Fibroblast of lung (primary cell): ENCODE results near the gene TDRD7. TPM values are rescaled to one million over a fixed set of nuclear protein-coding genes. Genes with fewer than 3 reads are reported as not detected.

ENCODE experiments used
- DNase-seq, 2 donors: peaks; one replicate each; pipeline versions ENCODE4 v3.0.0 to v3.0.0-alpha.2; 2010; ENCODE audit warnings: low read depth in 2 of 2
- H2AFZ ChIP-seq: 2 replicates; pipeline ENCODE4 v1.5.1; 2012; ENCODE audit warnings: low read length, control low read depth, inconsistent platforms
- H3K27ac ChIP-seq: 2 replicates; pipeline ENCODE4 v1.5.1; 2011; ENCODE audit warnings: low read length, control low read depth; ENCODE audit not compliant: insufficient read depth
- H3K27me3 ChIP-seq: 2 replicates; pipeline ENCODE4 v1.5.1; 2011; ENCODE audit warnings: mild to moderate bottlenecking, low read length; ENCODE audit not compliant: control insufficient read depth, insufficient read depth
- H3K36me3 ChIP-seq: 2 replicates; pipeline ENCODE4 v1.5.1; 2011; ENCODE audit warnings: low read length; ENCODE audit not compliant: control insufficient read depth, insufficient read depth
- H3K4me1 ChIP-seq: 2 replicates; pipeline ENCODE4 v1.5.1; 2011; ENCODE audit warnings: low read length; ENCODE audit not compliant: control insufficient read depth, insufficient read depth; ENCODE audit errors: extremely low read depth
- H3K4me2 ChIP-seq: 2 replicates; pipeline ENCODE4 v1.5.1; 2011; ENCODE audit warnings: low read length, control low read depth; ENCODE audit not compliant: insufficient read depth; ENCODE audit errors: extremely low read depth
- H3K4me3 ChIP-seq, 4 experiments: fragments of 200-600 bp in 1 of 4; sonication (generic) in 1 of 4; replicated peaks in 1 of 4; 2 replicates each; pipeline ENCODE4 v1.5.1; 2011 to 2016; ENCODE audit warnings: low read length in 4 of 4, low read depth in 3 of 4, mild to moderate bottlenecking in 3 of 4, control low read depth in 2 of 4, inconsistent platforms in 1 of 4, mixed read lengths in 1 of 4; ENCODE audit not compliant: insufficient read depth in 1 of 4; ENCODE audit errors: control extremely low read depth in 1 of 4
- H3K79me2 ChIP-seq: 2 replicates; pipeline ENCODE4 v1.5.1; 2012; ENCODE audit warnings: mild to moderate bottlenecking, low read length, inconsistent platforms; ENCODE audit not compliant: control insufficient read depth, insufficient read depth
- H3K9ac ChIP-seq: 2 replicates; pipeline ENCODE4 v1.5.1; 2011; ENCODE audit warnings: mild to moderate bottlenecking, low read length, control low read depth; ENCODE audit not compliant: insufficient read depth
- H3K9me3 ChIP-seq: 2 replicates; pipeline ENCODE4 v1.5.1; 2012; ENCODE audit warnings: low read depth, low read length; ENCODE audit not compliant: control insufficient read depth, insufficient read depth
- H4K20me1 ChIP-seq: 2 replicates; pipeline ENCODE4 v1.5.1; 2011; ENCODE audit warnings: low read length; ENCODE audit not compliant: control insufficient read depth, insufficient read depth; ENCODE audit errors: extremely low read depth
- CTCF ChIP-seq, 2 donors: IDR thresholded peaks in 1 of 2; conservative IDR thresholded peaks in 1 of 2; 1 replicate in 1 of 2; 2 replicates in 1 of 2; pipeline ENCODE4 v1.5.1; 2011 to 2012; ENCODE audit warnings: low read length in 2 of 2, control low read depth in 1 of 2, inconsistent platforms in 1 of 2, low read depth in 1 of 2, mild to moderate bottlenecking in 1 of 2
- EZH2 ChIP-seq: IDR thresholded peaks from 2 replicates; pipeline ENCODE4 v1.5.1; 2012; ENCODE audit warnings: low read length, control low read depth, mild to moderate bottlenecking; ENCODE audit errors: missing control alignments
- polyA plus RNA-seq, 2 donors: library from polyadenylated mRNA; depleted of rRNA in 1 of 2; stranded (reverse) in 1 of 2; unstranded in 1 of 2; fragments of >200 nt; gene quantifications; 2 replicates each; pipeline ENCODE4 v1.2.1, GENCODE V29; 2011 to 2012; ENCODE audit warnings: missing spikeins in 1 of 2
- total RNA-seq: library from RNA; depleted of rRNA; stranded (reverse); fragments of >200 nt; gene quantifications from 2 replicates; pipeline ENCODE4 v1.2.1, GENCODE V29; 2014

TDRD7 gene
- total and polyA plus RNA-seq, 2 donors (not counting 1 experiment from before 2014, with no cell fraction given): 9.8 to 14.7 TPM

GRCh38 chr9:97508852-97509251 is 97.0 kb downstream of the TDRD7 start:
- no peaks in the 10 kb centered on the region for H3K36me3 ChIP-seq
- TF ChIP-seq CTCF (conservative IDR thresholded peaks at IDR 0.05 in 1 of 2, IDR thresholded peaks at IDR 0.05 in 1 of 2; ENCODE audit: low read depth in 1 of 2, low read length in 2 of 2) (no peak), EZH2 (no peak)

GRCh38 chr9:97510797-97511654 is 99.1 kb downstream of the TDRD7 start:
- H3K79me2 ChIP-seq: no peaks in the 10 kb centered on the region
- no peak overlapping the region for H2AFZ ChIP-seq
- H3K4me3 ChIP-seq: no peak overlapping the region
- no peak for TF ChIP-seq EZH2
- TF ChIP-seq CTCF (conservative IDR thresholded peaks at IDR 0.05 in 1 of 2, IDR thresholded peaks at IDR 0.05 in 1 of 2; ENCODE audit: low read depth in 1 of 2, low read length in 2 of 2): no peak
- H3K4me2 ChIP-seq: no peak overlapping the region
- H3K9me3 ChIP-seq: no peaks in the 10 kb centered on the region
- peak; percentile 56 to 79 for DNase-seq
- H3K27ac ChIP-seq: no peak overlapping the region
- H3K9ac ChIP-seq: no peak overlapping the region
- no peaks in the 10 kb centered on the region for H3K4me1 ChIP-seq
- H4K20me1 ChIP-seq: no peaks in the 10 kb centered on the region
- no peaks in the 10 kb centered on the region for H3K27me3 ChIP-seq
- H3K36me3 ChIP-seq: no peaks in the 10 kb centered on the region

More at GRCh38 chr9:97508852-97509251, 97.0 kb downstream of the TDRD7 start:
- Histone ChIP-seq H3K9ac (no peak overlapping the region), H3K79me2 (no peaks in the 10 kb centered on the region), H3K9me3 (no peaks in the 10 kb centered on the region), H3K27me3 (peaks cover 5% of the 10 kb centered on the region), H3K4me2 (no peak overlapping the region), H4K20me1 (no peaks in the 10 kb centered on the region), H3K4me3 (no peak overlapping the region), H2AFZ (no peak overlapping the region), H3K27ac (no peak overlapping the region), H3K4me1 (no peaks in the 10 kb centered on the region)
- DNase-seq: no peak

GRCh38 chr9:97511655-97512427 is 99.9 kb downstream of the TDRD7 start:
- H3K27ac ChIP-seq: no peak overlapping the region
- no peak overlapping the region for H3K4me2 ChIP-seq
- TF ChIP-seq EZH2 (no peak), CTCF (conservative IDR thresholded peaks at IDR 0.05 in 1 of 2, IDR thresholded peaks at IDR 0.05 in 1 of 2; ENCODE audit: low read depth in 1 of 2, low read length in 2 of 2) (no peak)
- no peak overlapping the region for H3K9ac ChIP-seq
- no peak overlapping the region for H2AFZ ChIP-seq
- DNase-seq: no peak
- H3K4me1 ChIP-seq: no peaks in the 10 kb centered on the region
- H3K36me3 ChIP-seq: no peaks in the 10 kb centered on the region
- H3K4me3 ChIP-seq: no peak overlapping the region
- no peaks in the 10 kb centered on the region for H4K20me1 ChIP-seq
- H3K79me2 ChIP-seq: no peaks in the 10 kb centered on the region
- no peaks in the 10 kb centered on the region for H3K9me3 ChIP-seq
- no peaks in the 10 kb centered on the region for H3K27me3 ChIP-seq
